Stomach smooth muscle (tissue), 2 donors: ENCODE data around the gene DBN1.

Experiments used
- H3K27ac ChIP-seq: one replicate; pipeline ENCODE4 v1.7.0; 2013; ENCODE audit warnings: mild to moderate bottlenecking, low read length, inconsistent platforms
- H3K27me3 ChIP-seq, 2 donors: one replicate each; pipeline ENCODE4 v1.7.0; 2013; ENCODE audit warnings: low read length in 2 of 2; ENCODE audit not compliant: insufficient read depth in 2 of 2, control insufficient read depth in 1 of 2
- H3K36me3 ChIP-seq, 2 donors: one replicate each; pipeline ENCODE4 v1.7.0; 2013; ENCODE audit warnings: low read length in 2 of 2; ENCODE audit not compliant: control insufficient read depth in 2 of 2, insufficient read depth in 2 of 2
- H3K4me1 ChIP-seq: one replicate; pipeline ENCODE4 v1.7.0; 2013; ENCODE audit warnings: low read length; ENCODE audit not compliant: control insufficient read depth, insufficient read depth
- H3K4me3 ChIP-seq, 2 donors: one replicate each; pipeline ENCODE4 v1.7.0; 2013; ENCODE audit warnings: low read length in 2 of 2
- H3K9ac ChIP-seq, 2 donors: one replicate each; pipeline ENCODE4 v1.7.0; 2013; ENCODE audit warnings: low read length in 2 of 2, mild to moderate bottlenecking in 1 of 2
- H3K9me3 ChIP-seq, 2 donors: one replicate each; pipeline ENCODE4 v1.7.0; 2013; ENCODE audit warnings: low read length in 2 of 2; ENCODE audit not compliant: control insufficient read depth in 2 of 2
- donor health status: healthy.
- donor health status: Pancreatic carcinoma.

DBN1 gene

DNA sequence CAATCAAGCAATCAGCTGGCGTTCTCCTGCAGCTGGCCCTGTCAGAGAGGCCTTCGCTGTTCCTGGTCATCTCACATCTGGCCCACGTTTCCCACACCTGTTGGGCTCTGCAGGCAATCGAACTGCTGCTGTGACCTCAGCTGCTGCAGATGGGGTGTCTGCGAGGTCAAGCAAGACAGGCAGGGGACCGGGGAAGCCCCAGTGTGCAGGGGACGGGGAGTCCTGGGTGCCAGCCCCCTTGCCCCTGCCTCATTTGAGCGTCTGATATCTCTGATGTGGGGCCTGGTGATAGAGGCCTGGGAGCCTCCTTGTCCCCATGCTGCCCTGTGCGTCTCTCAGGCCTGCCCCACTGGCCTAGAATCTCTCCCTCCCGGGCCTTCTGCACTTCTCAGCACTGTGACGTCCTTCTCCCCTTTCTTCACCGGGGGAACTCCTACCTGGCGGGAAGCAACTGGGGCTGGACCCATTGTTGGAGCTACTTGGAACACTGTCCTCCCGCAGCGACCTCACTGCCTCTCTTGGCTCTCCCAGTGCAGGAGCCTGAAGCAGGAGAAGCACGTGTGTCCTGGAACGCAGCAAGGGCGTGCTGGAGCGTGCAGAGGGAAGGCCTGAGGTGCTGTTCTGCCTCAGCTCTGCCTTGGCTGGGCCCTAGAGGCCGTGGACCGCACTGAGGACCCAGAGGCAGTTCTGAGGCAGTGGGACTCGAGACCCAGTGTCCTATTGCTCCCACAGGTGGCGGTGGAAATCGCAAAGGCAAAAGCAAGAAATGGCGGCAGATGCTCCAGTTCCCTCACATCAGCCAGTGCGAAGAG, 43.1 kb downstream of the DBN1 start:
- Histone ChIP-seq H3K4me3 (no peak overlapping the region), H3K4me1 (peaks cover 48% of the 10 kb centered on the region), H3K27ac (no peak overlapping the region)

DNA sequence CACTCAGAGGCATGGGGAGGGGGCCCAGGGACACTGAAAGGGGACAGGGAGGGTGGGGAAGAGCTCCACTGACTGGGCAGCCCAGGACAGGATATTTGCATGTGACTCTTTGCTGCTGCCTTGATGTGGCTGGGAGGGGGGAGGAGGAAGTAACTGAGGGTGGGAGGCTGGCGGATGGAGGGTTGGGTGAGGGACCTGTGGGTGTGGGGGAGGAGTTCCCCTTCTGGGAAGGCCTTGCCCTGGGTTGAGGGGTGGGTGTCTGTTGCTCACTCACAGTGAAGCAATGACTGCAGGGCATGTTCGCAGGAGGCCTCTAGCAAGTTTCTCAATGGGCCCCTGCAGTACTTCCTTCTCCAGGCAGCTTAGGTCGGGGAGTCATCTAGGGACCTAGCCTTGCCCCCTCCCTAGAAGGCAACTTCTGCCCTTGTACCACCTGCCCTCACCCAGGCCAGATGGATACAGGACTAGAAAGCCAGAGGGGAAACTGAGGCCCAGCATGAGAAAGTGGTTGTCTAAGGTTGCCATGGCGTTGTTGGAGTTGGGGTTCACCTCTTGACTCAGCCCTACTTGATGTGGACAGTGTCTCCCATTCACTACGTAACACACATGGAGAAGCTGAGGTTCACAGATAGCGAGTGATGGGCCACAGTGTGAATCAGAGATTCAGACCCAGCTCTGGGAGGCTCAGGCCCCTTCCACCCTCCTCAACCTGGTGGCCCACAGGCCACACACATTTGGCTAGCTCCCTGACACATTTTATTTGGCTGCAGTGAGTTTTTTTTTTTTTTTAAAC, 44.0 kb downstream of the DBN1 start:
- Histone ChIP-seq H3K27ac (no peak overlapping the region), H3K27me3 (no peaks in the 10 kb centered on the region), H3K4me1 (peaks cover 51% of the 10 kb centered on the region), H3K9me3 (no peaks in the 10 kb centered on the region), H3K36me3 (peaks cover 6 to 21% of the 10 kb centered on the region in 2 donors), H3K4me3 (no peak overlapping the region), H3K9ac (peak overlapping the region in 1 of 2 donors; percentile 5)

More for the DNA sequence above, 43.1 kb downstream of the DBN1 start:
- no peaks in the 10 kb centered on the region for H3K9me3 ChIP-seq
- H3K9ac ChIP-seq = no peak overlapping the region
- H3K36me3 ChIP-seq = peaks cover 15 to 25% of the 10 kb centered on the region in 2 donors
- H3K27me3 ChIP-seq = no peaks in the 10 kb centered on the region

GRCh38 chr5:177428574-177429217, 44.7 kb downstream of the DBN1 start:
- Histone ChIP-seq H3K4me1 (peaks cover 51% of the 10 kb centered on the region), H3K4me3 (no peak overlapping the region), H3K9ac (peak overlapping the region in 1 of 2 donors; percentile 83)

DNA sequence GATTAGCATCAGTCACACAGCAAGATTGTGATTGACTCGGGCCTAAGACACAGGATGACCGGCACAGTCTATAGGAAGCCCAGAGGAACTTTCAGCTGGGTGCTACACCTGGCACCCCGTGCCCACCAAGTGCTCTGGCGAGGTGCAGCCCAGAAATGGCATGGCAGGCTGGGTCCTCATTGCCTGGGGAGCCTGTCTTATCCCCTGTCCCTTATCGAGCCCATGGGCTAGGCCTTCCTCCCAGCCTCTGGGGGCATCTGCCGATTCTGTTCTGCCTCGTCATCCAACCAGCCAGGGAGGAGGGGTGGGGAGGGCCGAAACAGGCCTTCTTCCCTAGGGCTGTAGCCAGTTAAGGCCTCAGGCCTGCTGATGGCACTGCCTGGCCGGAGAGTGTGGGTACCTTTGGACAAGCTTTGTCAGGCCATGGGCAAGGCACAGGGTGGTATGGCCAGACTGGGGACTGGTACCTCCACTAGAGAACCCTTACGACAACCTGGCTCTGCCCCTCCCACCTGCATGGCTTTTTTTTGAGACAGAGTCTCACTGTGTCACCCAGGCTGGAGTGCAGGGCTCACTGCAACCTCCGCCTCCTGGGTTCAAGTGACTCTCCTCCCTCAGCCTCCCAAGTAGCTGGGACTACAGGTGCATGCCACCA, 45.4 kb downstream of the DBN1 start:
- no peak overlapping the region for H3K27ac ChIP-seq

More at GRCh38 chr5:177428574-177429217, 44.7 kb downstream of the DBN1 start:
- H3K27ac ChIP-seq = no peak overlapping the region
- no peaks in the 10 kb centered on the region for H3K9me3 ChIP-seq
- H3K36me3 ChIP-seq = peaks cover 0 to 13% of the 10 kb centered on the region in 2 donors
- no peaks in the 10 kb centered on the region for H3K27me3 ChIP-seq

GRCh38 chr5:177427211-177427822, 46.1 kb downstream of the DBN1 start:
- peaks cover 0 to 7% of the 10 kb centered on the region in 2 donors for H3K36me3 ChIP-seq
- no peaks in the 10 kb centered on the region for H3K27me3 ChIP-seq
- peak overlapping the region; percentile 60 to 82 for H3K4me3 ChIP-seq
- peak overlapping the region; percentile 83 to 91 for H3K9ac ChIP-seq
- no peaks in the 10 kb centered on the region for H3K9me3 ChIP-seq
- H3K4me1 ChIP-seq = peaks cover 44% of the 10 kb centered on the region
- H3K27ac ChIP-seq = peak overlapping the region; percentile 37

More for the DNA sequence above, 45.4 kb downstream of the DBN1 start:
- Histone ChIP-seq H3K36me3 (peaks cover 0 to 12% of the 10 kb centered on the region in 2 donors), H3K9me3 (no peaks in the 10 kb centered on the region), H3K4me3 (peak overlapping the region; percentile 60 to 82), H3K4me1 (peaks cover 51% of the 10 kb centered on the region), H3K27me3 (no peaks in the 10 kb centered on the region), H3K9ac (peak overlapping the region; percentile 83 to 91)

GRCh38 chr5:177426566-177427210, 46.7 kb downstream of the DBN1 start, which contains the start of gene GRK6:
Gene GRK6, plus strand, starts transcription at chr5:177426676. Its CDS starts 170 bp downstream, at chr5:177426846.
- Histone ChIP-seq H3K4me1 (peaks cover 38% of the 10 kb centered on the region), H3K27me3 (no peaks in the 10 kb centered on the region), H3K36me3 (peaks cover 0 to 2% of the 10 kb centered on the region in 2 donors), H3K9me3 (no peaks in the 10 kb centered on the region), H3K4me3 (peak within 1 kb of the TSS; percentile 73 to 82), H3K27ac (peak within 1 kb of the TSS; percentile 92), H3K9ac (peak within 1 kb of the TSS; percentile 83 to 91)

DNA sequence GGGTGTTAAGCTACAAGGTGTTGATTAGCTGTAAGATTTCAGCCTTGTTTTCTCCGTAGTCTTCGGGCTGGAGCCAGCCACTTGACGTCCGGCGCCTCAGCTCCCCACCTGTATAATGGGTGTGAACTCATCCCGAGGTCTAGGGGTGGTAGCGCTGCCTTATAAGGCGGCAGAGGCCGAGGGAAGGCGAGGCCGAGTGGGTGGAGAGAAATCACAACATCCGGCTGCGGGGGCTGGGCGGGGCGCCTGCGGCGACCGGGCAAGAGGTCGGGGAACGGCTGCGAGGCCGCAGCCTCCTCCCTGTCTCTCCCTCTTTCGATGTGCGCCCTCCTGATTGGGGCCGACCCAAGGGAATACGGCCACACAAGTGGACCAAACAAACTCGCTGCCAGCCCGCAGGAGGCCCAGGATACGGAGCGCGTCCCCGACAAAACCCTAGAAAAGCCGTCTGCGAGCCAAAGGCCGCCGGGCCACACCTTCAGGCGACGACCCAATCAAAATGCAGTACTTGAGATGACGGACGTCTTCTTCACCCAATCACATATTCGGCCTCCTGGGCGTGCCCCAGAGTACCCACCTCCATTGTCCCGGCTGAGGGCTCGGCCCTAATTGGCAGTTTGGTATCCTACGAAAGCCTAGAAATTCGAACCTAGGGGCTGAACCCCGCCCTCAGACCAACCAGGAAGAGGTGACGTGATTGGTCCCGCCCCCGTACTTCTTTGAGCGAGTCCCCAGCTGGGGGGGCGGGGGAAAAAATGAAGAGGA, 47.5 kb downstream of the DBN1 start:
- H3K9ac ChIP-seq = peak overlapping the region; percentile 67 to 83
- peak overlapping the region; percentile 73 to 78 for H3K4me3 ChIP-seq
- peaks cover 35% of the 10 kb centered on the region for H3K4me1 ChIP-seq
- H3K36me3 ChIP-seq = no peaks in the 10 kb centered on the region
- no peaks in the 10 kb centered on the region for H3K9me3 ChIP-seq
- H3K27ac ChIP-seq = peak overlapping the region; percentile 92
- H3K27me3 ChIP-seq = no peaks in the 10 kb centered on the region

- H3K27me3 ChIP-seq = no peaks in the 10 kb centered on the region
- H3K4me3 ChIP-seq = peak overlapping the region; percentile 73 to 78
- H3K9ac ChIP-seq = peak overlapping the region; percentile 67 to 83
- H3K36me3 ChIP-seq = no peaks in the 10 kb centered on the region
- H3K27ac ChIP-seq = peak overlapping the region; percentile 92
- peaks cover 30% of the 10 kb centered on the region for H3K4me1 ChIP-seq
- H3K9me3 ChIP-seq = no peaks in the 10 kb centered on the region
These were observed 48.1 kb downstream of the DBN1 start for GRCh38 chr5:177425196-177425800.

DNA sequence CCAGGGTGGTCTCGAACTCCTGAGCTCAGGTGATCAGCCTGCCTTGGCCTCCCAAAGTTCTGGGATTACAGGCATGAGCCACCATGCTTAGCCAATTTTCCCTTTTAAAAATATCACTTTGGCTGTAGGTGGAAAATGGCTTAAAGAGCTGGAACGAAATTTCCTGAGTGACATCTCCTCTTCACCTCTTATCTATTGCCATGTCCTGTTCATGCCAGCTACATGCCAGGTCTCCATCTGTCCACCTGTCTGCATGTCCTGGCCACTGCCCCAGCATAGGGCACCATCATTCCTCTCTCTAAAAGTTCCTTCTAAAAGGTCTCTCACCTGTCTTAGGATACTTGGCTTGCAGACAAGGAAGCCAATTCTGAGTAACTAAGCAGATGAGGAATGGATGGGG, 49.8 kb downstream of the DBN1 start:
- H3K27ac ChIP-seq = no peak overlapping the region

More for the DNA sequence above, 49.8 kb downstream of the DBN1 start:
- no peak overlapping the region for H3K4me3 ChIP-seq
- H3K9me3 ChIP-seq = no peaks in the 10 kb centered on the region
- H3K4me1 ChIP-seq = peaks cover 27% of the 10 kb centered on the region
- H3K9ac ChIP-seq = no peak overlapping the region
- no peaks in the 10 kb centered on the region for H3K27me3 ChIP-seq
- no peaks in the 10 kb centered on the region for H3K36me3 ChIP-seq
